HepG2 (cell line): ENCODE results near the gene SNX22. TPM values are rescaled to one million over a fixed set of nuclear protein-coding genes. Genes with fewer than 3 reads are reported as not detected.

Experiments used
- ATRX ChIP-seq: sonication (generic); formaldehyde crosslinking; IDR thresholded peaks from 2 replicates; pipeline ENCODE4 v1.4.0; 2020; ENCODE audit warnings: missing genetic modification reagents, borderline replicate concordance
- BORCS8-MEF2B ChIP-seq: sonication (generic); formaldehyde crosslinking; IDR thresholded peaks from 2 replicates; pipeline ENCODE4 v1.8.0; 2022; ENCODE audit warnings: mild to moderate bottlenecking, missing genetic modification reagents
- DNMT3B ChIP-seq: conservative IDR thresholded peaks from 2 replicates; pipeline ENCODE4 v1.6.1; 2016; ENCODE audit warnings: missing biosample characterization, control low read depth
- HMGXB4 ChIP-seq, 2 experiments: sonication (generic) in 1 of 2; formaldehyde crosslinking in 1 of 2; IDR thresholded peaks; 2 replicates each; pipeline versions ENCODE4 v1.4.0 to v1.6.1; 2018 to 2020; ENCODE audit warnings: missing genetic modification reagents in 2 of 2, borderline replicate concordance in 1 of 2, low read depth in 1 of 2, mild to moderate bottlenecking in 1 of 2, missing biosample characterization in 1 of 2
- ZFP41 ChIP-seq: sonication (generic); formaldehyde crosslinking; IDR thresholded peaks from 2 replicates; pipeline ENCODE4 v1.4.0; 2020; ENCODE audit warnings: mild to moderate bottlenecking, missing genetic modification reagents, borderline replicate concordance
- ZNF580 ChIP-seq: IDR thresholded peaks from 2 replicates; pipeline ENCODE4 v1.6.1; 2016; ENCODE audit warnings: low read depth, borderline replicate concordance
- polyA plus RNA-seq, 8 experiments: library from polyadenylated mRNA; depleted of rRNA in 3 of 8; stranded (reverse) in 7 of 8; unstranded in 1 of 8; fragments of >200 nt; fragmentation: Illumina TruSeq in 4 of 8; extraction: Trizol in 4 of 8; gene quantifications; 2 replicates each; pipeline versions ENCODE4 v1.2.1 to v1.2.3, GENCODE V29; 2011 to 2016; ENCODE audit warnings: low read depth in 4 of 8, missing spikeins in 1 of 8, mixed read lengths in 1 of 8; ENCODE audit not compliant: insufficient read depth in 1 of 8
- total RNA-seq, 5 experiments: library from RNA; depleted of rRNA; stranded (reverse); fragments of >200 nt; fragmentation: Illumina TruSeq; extraction: Trizol; gene quantifications; 2 replicates each; pipeline ENCODE4 v1.2.3, GENCODE V29; 2016; ENCODE audit warnings: low read depth in 1 of 5
- TF ChIP-seq, protein P1 (sequence below): sonication (generic); formaldehyde crosslinking; IDR thresholded peaks from 2 replicates; pipeline ENCODE4 v1.4.0; 2020; ENCODE audit warnings: low read depth, missing genetic modification reagents
- TF ChIP-seq, protein P2 (sequence below): sonication (generic); formaldehyde crosslinking; IDR thresholded peaks from 2 replicates; pipeline ENCODE4 v1.5.0; 2020; ENCODE audit warnings: missing genetic modification reagents

Gene SNX22
- total and polyA plus RNA-seq, 2 of the 13 experiments (the other 11 are each of a cell fraction or from before 2014, with no cell fraction given): 2.3 to 5.5 TPM

- TF ChIP-seq, protein P1, sequence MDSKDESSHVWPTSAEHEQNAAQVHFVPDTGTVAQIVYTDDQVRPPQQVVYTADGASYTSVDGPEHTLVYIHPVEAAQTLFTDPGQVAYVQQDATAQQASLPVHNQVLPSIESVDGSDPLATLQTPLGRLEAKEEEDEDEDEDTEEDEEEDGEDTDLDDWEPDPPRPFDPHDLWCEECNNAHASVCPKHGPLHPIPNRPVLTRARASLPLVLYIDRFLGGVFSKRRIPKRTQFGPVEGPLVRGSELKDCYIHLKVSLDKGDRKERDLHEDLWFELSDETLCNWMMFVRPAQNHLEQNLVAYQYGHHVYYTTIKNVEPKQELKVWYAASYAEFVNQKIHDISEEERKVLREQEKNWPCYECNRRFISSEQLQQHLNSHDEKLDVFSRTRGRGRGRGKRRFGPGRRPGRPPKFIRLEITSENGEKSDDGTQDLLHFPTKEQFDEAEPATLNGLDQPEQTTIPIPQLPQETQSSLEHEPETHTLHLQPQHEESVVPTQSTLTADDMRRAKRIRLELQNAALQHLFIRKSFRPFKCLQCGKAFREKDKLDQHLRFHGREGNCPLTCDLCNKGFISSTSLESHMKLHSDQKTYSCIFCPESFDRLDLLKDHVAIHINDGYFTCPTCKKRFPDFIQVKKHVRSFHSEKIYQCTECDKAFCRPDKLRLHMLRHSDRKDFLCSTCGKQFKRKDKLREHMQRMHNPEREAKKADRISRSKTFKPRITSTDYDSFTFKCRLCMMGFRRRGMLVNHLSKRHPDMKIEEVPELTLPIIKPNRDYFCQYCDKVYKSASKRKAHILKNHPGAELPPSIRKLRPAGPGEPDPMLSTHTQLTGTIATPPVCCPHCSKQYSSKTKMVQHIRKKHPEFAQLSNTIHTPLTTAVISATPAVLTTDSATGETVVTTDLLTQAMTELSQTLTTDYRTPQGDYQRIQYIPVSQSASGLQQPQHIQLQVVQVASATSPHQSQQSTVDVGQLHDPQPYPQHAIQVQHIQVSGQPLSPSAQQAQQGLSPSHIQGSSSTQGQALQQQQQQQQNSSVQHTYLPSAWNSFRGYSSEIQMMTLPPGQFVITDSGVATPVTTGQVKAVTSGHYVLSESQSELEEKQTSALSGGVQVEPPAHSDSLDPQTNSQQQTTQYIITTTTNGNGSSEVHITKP (CRISPR knock-in tag): peak; percentile 14; the same call in 1 of the 2 replicates
- TF ChIP-seq, protein P2, sequence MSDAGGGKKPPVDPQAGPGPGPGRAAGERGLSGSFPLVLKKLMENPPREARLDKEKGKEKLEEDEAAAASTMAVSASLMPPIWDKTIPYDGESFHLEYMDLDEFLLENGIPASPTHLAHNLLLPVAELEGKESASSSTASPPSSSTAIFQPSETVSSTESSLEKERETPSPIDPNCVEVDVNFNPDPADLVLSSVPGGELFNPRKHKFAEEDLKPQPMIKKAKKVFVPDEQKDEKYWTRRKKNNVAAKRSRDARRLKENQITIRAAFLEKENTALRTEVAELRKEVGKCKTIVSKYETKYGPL (CRISPR knock-in tag): peak; percentile 90; the same call in 1 of the 2 replicates
- TF ChIP-seq ATRX (CRISPR knock-in tag) (no peak), ZFP41 (CRISPR knock-in tag) (no peak), ZNF580 (no peak), DNMT3B (CRISPR knock-in tag) (0 out of 2 replicates have a peak, but pooled peaks have one; percentile 20), HMGXB4 (CRISPR knock-in tag; IDR thresholded peaks at IDR 0.05; ENCODE audit: borderline replicate concordance in 1 of 2, low read depth in 1 of 2) (peak in 1 of 2 experiments; percentile 1; a peak in 1 of 4 replicates), BORCS8-MEF2B (CRISPR knock-in tag) (no peak)
Observed at GRCh38 chr15:64163659-64164362, 12.3 kb downstream of the SNX22 start (continued).
